HG03439 (cell line): ENCODE measurements around the gene FAM177A1.
A peak's percentile ranks its signal among the peaks of the same experiment; 100 is the strongest.
"Not testable (repeated sequence)": the region's sequence is repeated elsewhere in the genome, so short reads cannot be mapped to it uniquely, and the experiment has no call there.

ENCODE experiments used
- ATAC-seq: cut with Tn5 transposase; IDR thresholded peaks from one replicate; pipeline ENCODE4 v1.9.1; 2021; ENCODE audit warnings: mild to moderate bottlenecking, moderate library complexity; ENCODE audit not compliant: unreplicated experiment

The FAM177A1 gene

GRCh38 chr14:35046048-35046750 is at the start of gene FAM177A1:
Gene FAM177A1 (plus strand): TSS chr14:35046272. CDS start chr14:35046464, 192 bp downstream.
- ATAC-seq = peak; percentile 94

- no peak for ATAC-seq
Measured at GRCh38 chr14:34997762-34998161, 48.3 kb upstream of the FAM177A1 start.

GRCh38 chr14:34999500-34999899 is 46.6 kb upstream of the FAM177A1 start:
- ATAC-seq = no peak

- ATAC-seq = no peak
Measured at GRCh38 chr14:35001621-35002020, 44.5 kb upstream of the FAM177A1 start.

- ATAC-seq = no peak
Measured at GRCh38 chr14:35004839-35005238, 41.2 kb upstream of the FAM177A1 start.

GRCh38 chr14:35016568-35016967 is 29.5 kb upstream of the FAM177A1 start:
- no peak for ATAC-seq

GRCh38 chr14:35020713-35021112 is 25.4 kb upstream of the FAM177A1 start:
- no peak for ATAC-seq

GRCh38 chr14:35028435-35028834 is 17.6 kb upstream of the FAM177A1 start:
- ATAC-seq = no peak

- no peak for ATAC-seq
Measured at GRCh38 chr14:35032562-35032961, 13.5 kb upstream of the FAM177A1 start.

GRCh38 chr14:35034440-35034833 is 11.6 kb upstream of the FAM177A1 start:
- ATAC-seq = no peak

GRCh38 chr14:35034944-35035554 is 11.0 kb upstream of the FAM177A1 start:
- ATAC-seq = not testable (repeated sequence)

- not testable (repeated sequence) for ATAC-seq
Measured at GRCh38 chr14:35038312-35038711, 7.8 kb upstream of the FAM177A1 start.

- no peak for ATAC-seq
Measured at GRCh38 chr14:35042632-35043031, 3.4 kb upstream of the FAM177A1 start.

GRCh38 chr14:35043046-35043445 is 3.0 kb upstream of the FAM177A1 start:
- no peak for ATAC-seq

GRCh38 chr14:35044939-35045797 is 904 bp upstream of the FAM177A1 start:
- no peak for ATAC-seq

GRCh38 chr14:35045798-35046047 is 349 bp upstream of the FAM177A1 start:
- ATAC-seq = no peak

GRCh38 chr14:35046751-35047536 is 872 bp downstream of the FAM177A1 start:
- ATAC-seq = peak; percentile 37

GRCh38 chr14:35047976-35048513 is 2.0 kb downstream of the FAM177A1 start:
- ATAC-seq = no peak

GRCh38 chr14:35050652-35051051 is 4.6 kb downstream of the FAM177A1 start:
- no peak for ATAC-seq

- ATAC-seq = no peak
Measured at GRCh38 chr14:35051796-35052195, 5.7 kb downstream of the FAM177A1 start.

GRCh38 chr14:35052637-35053036 is 6.6 kb downstream of the FAM177A1 start:
- ATAC-seq = no peak
